SK-N-SH (cell line): Measurements from ENCODE around the gene LSM14A. TPM values are rescaled to one million over a fixed set of nuclear protein-coding genes. Genes with fewer than 3 reads are reported as not detected.

Experiments
- CTCF ChIA-PET: fragments of 300-600, 350-600 bp; formaldehyde crosslinking; extraction: SDS; loops from one replicate; lab custom pipeline; 2021; lab: Yijun Ruan, JAX
- POLR2A ChIA-PET: fragments of 350-600 bp; sonication (Branson Sonifier 250); formaldehyde crosslinking; extraction: SDS; loops from one replicate; lab custom pipeline; 2020; ENCODE audit warnings: antibody characterized with exemption, inconsistent platforms; lab: Yijun Ruan, JAX
- DNase-seq: peaks from one replicate; pipeline ENCODE4 v3.0.0; 2012
- H2AFZ ChIP-seq: fragments of 200-600 bp; sonication (generic); 2 replicates; pipeline ENCODE4 v1.8.1; 2016; ENCODE audit warnings: antibody characterized with exemption, mild to moderate bottlenecking, low read depth
- H3F3A ChIP-seq: fragments of 200-600 bp; sonication (generic); replicated peaks from 2 replicates; pipeline ENCODE3; 2016; ENCODE audit warnings: antibody characterized with exemption, mild to moderate bottlenecking; ENCODE audit not compliant: insufficient read depth
- H3K27ac ChIP-seq, 2 experiments: fragments of 200-500 bp in 1 of 2; fragments of 200-600 bp in 1 of 2; sonication (Bioruptor generic) in 1 of 2; sonication (generic), shearing (Covaris generic) in 1 of 2; 2 replicates each; pipeline versions ENCODE4 v1.5.1 to v1.6.1; 2014 to 2016; ENCODE audit warnings: low read depth in 2 of 2, inconsistent platforms in 1 of 2, low read length in 1 of 2, mild to moderate bottlenecking in 1 of 2, mixed read lengths in 1 of 2
- H3K27me3 ChIP-seq: fragments of 200-600 bp; sonication (generic), shearing (Covaris generic); 2 replicates; pipeline ENCODE4 v1.6.1; 2016; ENCODE audit warnings: mixed run types; ENCODE audit not compliant: insufficient read depth
- H3K36me3 ChIP-seq, 2 experiments: fragments of 200-500 bp in 1 of 2; fragments of 200-600 bp in 1 of 2; sonication (Bioruptor generic) in 1 of 2; sonication (generic) in 1 of 2; replicated peaks in 1 of 2; 2 replicates each; pipeline versions ENCODE3 to v1.5.1; 2014 to 2016; ENCODE audit warnings: low read length in 1 of 2, mild to moderate bottlenecking in 1 of 2; ENCODE audit not compliant: insufficient read depth in 2 of 2, control insufficient read depth in 1 of 2
- H3K4me1 ChIP-seq, 2 experiments: fragments of 200-500 bp in 1 of 2; fragments of 200-600 bp in 1 of 2; sonication (Bioruptor generic) in 1 of 2; sonication (generic), shearing (Covaris generic) in 1 of 2; 2 replicates each; pipeline versions ENCODE4 v1.5.1 to v1.6.1; 2014 to 2016; ENCODE audit warnings: low read depth in 1 of 2, low read length in 1 of 2, mixed run types in 1 of 2; ENCODE audit not compliant: insufficient read depth in 2 of 2, control insufficient read depth in 1 of 2
- H3K4me2 ChIP-seq: fragments of 200-600 bp; sonication (generic), shearing (Covaris generic); 2 replicates; pipeline ENCODE4 v1.6.1; 2017; ENCODE audit warnings: mixed run types
- H3K4me3 ChIP-seq, 2 experiments: fragments of 200-500 bp in 1 of 2; fragments of 200-600 bp in 1 of 2; sonication (Bioruptor generic) in 1 of 2; sonication (generic), shearing (Covaris generic) in 1 of 2; 2 replicates each; pipeline versions ENCODE4 v1.5.1 to v1.8.1; 2014 to 2016; ENCODE audit warnings: low read depth in 2 of 2, inconsistent platforms in 1 of 2, low read length in 1 of 2, mild to moderate bottlenecking in 1 of 2, mixed read lengths in 1 of 2, moderate library complexity in 1 of 2
- H3K79me2 ChIP-seq: fragments of 200-600 bp; sonication (generic); 2 replicates; pipeline ENCODE4 v1.8.1; 2017; ENCODE audit warnings: mild to moderate bottlenecking; ENCODE audit not compliant: insufficient read depth
- H3K9ac ChIP-seq: fragments of 200-600 bp; sonication (generic); 2 replicates; pipeline ENCODE4 v1.6.1; 2017; ENCODE audit warnings: mixed run types
- H3K9me2 ChIP-seq: fragments of 200-600 bp; sonication (generic); 2 replicates; pipeline ENCODE4 v1.6.1; 2017; ENCODE audit warnings: mixed run types
- H3K9me3 ChIP-seq: fragments of 200-600 bp; sonication (generic); 2 replicates; pipeline ENCODE4 v1.6.1; 2017; ENCODE audit warnings: mixed run types, mild to moderate bottlenecking, moderate library complexity
- H4K20me1 ChIP-seq: fragments of 200-600 bp; sonication (generic); 2 replicates; pipeline ENCODE4 v1.6.1; 2017; ENCODE audit warnings: mild to moderate bottlenecking, mixed run types; ENCODE audit not compliant: insufficient read depth
- EZH2phosphoT487 ChIP-seq: fragments of 200-600 bp; sonication (generic); IDR thresholded peaks from 2 replicates; pipeline ENCODE4 v1.6.1; 2017; ENCODE audit warnings: low read depth, mixed run types, mild to moderate bottlenecking, antibody characterized with exemption, moderate library complexity, borderline replicate concordance
- GATA2 ChIP-seq: sonication (generic); formaldehyde crosslinking; IDR thresholded peaks from 2 replicates; pipeline ENCODE4 v1.5.0; 2020; ENCODE audit warnings: mild to moderate bottlenecking, missing genetic modification reagents
- MEF2A ChIP-seq: IDR thresholded peaks from 2 replicates; pipeline ENCODE4 v1.4.0; 2012; ENCODE audit warnings: low read depth, borderline replicate concordance
- NFIC ChIP-seq: IDR thresholded peaks from 2 replicates; pipeline ENCODE4 v1.4.0; 2012; ENCODE audit warnings: borderline replicate concordance
- RAD21 ChIP-seq: IDR thresholded peaks from 2 replicates; pipeline ENCODE4 v1.6.1; 2012; ENCODE audit warnings: mild to moderate bottlenecking, low read length
- RXRA ChIP-seq: IDR thresholded peaks from 2 replicates; pipeline ENCODE4 v1.4.0; 2012; ENCODE audit warnings: low read depth, mild to moderate bottlenecking, borderline replicate concordance
- SIN3A ChIP-seq: IDR thresholded peaks from 2 replicates; pipeline ENCODE4 v1.6.1; 2012; ENCODE audit warnings: low read depth, mild to moderate bottlenecking, low read length, moderate library complexity, borderline replicate concordance
- TEAD4 ChIP-seq: IDR thresholded peaks from 2 replicates; pipeline ENCODE4 v1.4.0; 2012; ENCODE audit warnings: mild to moderate bottlenecking, borderline replicate concordance; ENCODE audit not compliant: insufficient read depth
- YY1 ChIP-seq: IDR thresholded peaks from 2 replicates; pipeline ENCODE4 v1.4.0; 2012; ENCODE audit warnings: low read depth, mild to moderate bottlenecking
- WGBS: methylation state at CpG from one replicate; pipeline ENCODE4 v1.1.6; 2017; ENCODE audit warnings: low lambda C conversion rate; 5-methylcytosine and 5-hydroxymethylcytosine counted together
- polyA plus RNA-seq, 3 experiments: library from polyadenylated mRNA; depleted of rRNA; stranded (reverse); fragments of >200 nt; gene quantifications; 2 replicates each; pipeline ENCODE4 v1.2.3, GENCODE V29; 2012
- TF ChIP-seq, protein P1 (sequence below): IDR thresholded peaks from 2 replicates; pipeline ENCODE4 v1.4.0; 2012; ENCODE audit warnings: low read depth, borderline replicate concordance
- TF ChIP-seq, protein P2 (sequence below): fragments of 200-600 bp; sonication (generic); IDR thresholded peaks from 2 replicates; pipeline ENCODE4 v1.6.1; 2017; ENCODE audit warnings: antibody characterized with exemption, mild to moderate bottlenecking, moderate library complexity
- TF ChIP-seq, protein P3 (sequence below): IDR thresholded peaks from 2 replicates; pipeline ENCODE4 v1.4.0; 2012; ENCODE audit warnings: low read depth, borderline replicate concordance
- TF ChIP-seq, protein P4 (sequence below): fragments of 150-350 bp; IDR thresholded peaks from 2 replicates; pipeline ENCODE4 v1.6.1; 2016; ENCODE audit warnings: mild to moderate bottlenecking, low read depth, low read length
- TF ChIP-seq, protein P5 (sequence below): IDR thresholded peaks from 2 replicates; pipeline ENCODE4; 2012

LSM14A gene
- polyA plus RNA-seq, 1 of the 3 experiments (the other 2 are of a cell fraction) = 87.7 TPM

DNA sequence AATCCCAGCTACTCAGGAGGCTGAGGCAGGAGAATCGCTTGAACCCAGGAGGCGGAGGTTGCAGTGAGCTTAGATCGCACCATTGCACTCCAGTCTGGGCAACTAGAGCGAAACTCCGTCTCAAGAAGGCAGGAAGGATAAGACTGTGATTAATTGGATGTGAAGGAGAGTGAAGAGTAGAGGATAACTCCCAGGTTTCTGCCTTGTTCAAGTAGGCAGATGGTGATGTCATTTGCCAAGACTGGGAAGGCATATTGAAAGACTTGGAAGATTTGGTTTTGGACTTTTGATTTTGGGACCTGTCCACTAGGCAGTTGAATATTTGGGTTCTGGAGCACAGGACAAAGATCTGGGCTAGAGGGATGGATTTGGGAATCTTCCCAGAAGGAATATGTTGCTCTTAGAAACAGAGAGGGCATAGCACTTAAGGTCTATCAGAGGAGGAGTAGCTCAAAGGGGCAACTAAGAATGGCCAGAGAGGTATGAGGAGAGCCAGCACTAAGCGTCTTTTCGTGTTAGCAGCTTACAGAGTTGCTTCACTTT lies 102.1 kb downstream of the LSM14A start:
- peaks cover 5 to 46% of the 10 kb centered on the region in 2 experiments; a peak in 3 of 4 replicates for H3K4me1 ChIP-seq
- H3K4me2 ChIP-seq = peak overlapping the region; percentile 69
- CTCF ChIA-PET = interaction anchor here (0.9 kb wide), 1 partner anchor 25 kb away, joined by 3 read pairs; no protein-coding TSS in a partner anchor
- H3F3A ChIP-seq = peaks cover 39% of the 10 kb centered on the region
- H3K79me2 ChIP-seq = peaks cover 79% of the 10 kb centered on the region
- peaks cover 0 to 7% of the 10 kb centered on the region in 2 experiments for H3K36me3 ChIP-seq
- H3K9me3 ChIP-seq = no peaks in the 10 kb centered on the region
- H2AFZ ChIP-seq = no peak overlapping the region
- H3K27ac ChIP-seq = peak overlapping the region; percentile 67 to 94; a peak in 3 of 4 replicates
- no peaks in the 10 kb centered on the region for H3K27me3 ChIP-seq
- no peak for DNase-seq
- H3K9ac ChIP-seq = peak overlapping the region; percentile 58
- TF ChIP-seq, protein P1, sequence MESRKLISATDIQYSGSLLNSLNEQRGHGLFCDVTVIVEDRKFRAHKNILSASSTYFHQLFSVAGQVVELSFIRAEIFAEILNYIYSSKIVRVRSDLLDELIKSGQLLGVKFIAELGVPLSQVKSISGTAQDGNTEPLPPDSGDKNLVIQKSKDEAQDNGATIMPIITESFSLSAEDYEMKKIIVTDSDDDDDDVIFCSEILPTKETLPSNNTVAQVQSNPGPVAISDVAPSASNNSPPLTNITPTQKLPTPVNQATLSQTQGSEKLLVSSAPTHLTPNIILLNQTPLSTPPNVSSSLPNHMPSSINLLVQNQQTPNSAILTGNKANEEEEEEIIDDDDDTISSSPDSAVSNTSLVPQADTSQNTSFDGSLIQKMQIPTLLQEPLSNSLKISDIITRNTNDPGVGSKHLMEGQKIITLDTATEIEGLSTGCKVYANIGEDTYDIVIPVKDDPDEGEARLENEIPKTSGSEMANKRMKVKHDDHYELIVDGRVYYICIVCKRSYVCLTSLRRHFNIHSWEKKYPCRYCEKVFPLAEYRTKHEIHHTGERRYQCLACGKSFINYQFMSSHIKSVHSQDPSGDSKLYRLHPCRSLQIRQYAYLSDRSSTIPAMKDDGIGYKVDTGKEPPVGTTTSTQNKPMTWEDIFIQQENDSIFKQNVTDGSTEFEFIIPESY = no peak
- no peak for TF ChIP-seq RAD21
- TF ChIP-seq MEF2A = no peak
- no peak for TF ChIP-seq EZH2phosphoT487
- TF ChIP-seq, protein P2, sequence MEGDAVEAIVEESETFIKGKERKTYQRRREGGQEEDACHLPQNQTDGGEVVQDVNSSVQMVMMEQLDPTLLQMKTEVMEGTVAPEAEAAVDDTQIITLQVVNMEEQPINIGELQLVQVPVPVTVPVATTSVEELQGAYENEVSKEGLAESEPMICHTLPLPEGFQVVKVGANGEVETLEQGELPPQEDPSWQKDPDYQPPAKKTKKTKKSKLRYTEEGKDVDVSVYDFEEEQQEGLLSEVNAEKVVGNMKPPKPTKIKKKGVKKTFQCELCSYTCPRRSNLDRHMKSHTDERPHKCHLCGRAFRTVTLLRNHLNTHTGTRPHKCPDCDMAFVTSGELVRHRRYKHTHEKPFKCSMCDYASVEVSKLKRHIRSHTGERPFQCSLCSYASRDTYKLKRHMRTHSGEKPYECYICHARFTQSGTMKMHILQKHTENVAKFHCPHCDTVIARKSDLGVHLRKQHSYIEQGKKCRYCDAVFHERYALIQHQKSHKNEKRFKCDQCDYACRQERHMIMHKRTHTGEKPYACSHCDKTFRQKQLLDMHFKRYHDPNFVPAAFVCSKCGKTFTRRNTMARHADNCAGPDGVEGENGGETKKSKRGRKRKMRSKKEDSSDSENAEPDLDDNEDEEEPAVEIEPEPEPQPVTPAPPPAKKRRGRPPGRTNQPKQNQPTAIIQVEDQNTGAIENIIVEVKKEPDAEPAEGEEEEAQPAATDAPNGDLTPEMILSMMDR = 0 out of 2 replicates have a peak, but pooled peaks have one; percentile 25
- TF ChIP-seq RXRA = no peak
- no peak for TF ChIP-seq GATA2 (CRISPR knock-in tag)
- no peak for TF ChIP-seq SIN3A
- no peak for TF ChIP-seq NFIC
- no peak for TF ChIP-seq YY1
- TF ChIP-seq, protein P3, sequence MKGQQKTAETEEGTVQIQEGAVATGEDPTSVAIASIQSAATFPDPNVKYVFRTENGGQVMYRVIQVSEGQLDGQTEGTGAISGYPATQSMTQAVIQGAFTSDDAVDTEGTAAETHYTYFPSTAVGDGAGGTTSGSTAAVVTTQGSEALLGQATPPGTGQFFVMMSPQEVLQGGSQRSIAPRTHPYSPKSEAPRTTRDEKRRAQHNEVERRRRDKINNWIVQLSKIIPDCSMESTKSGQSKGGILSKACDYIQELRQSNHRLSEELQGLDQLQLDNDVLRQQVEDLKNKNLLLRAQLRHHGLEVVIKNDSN = no peak
- TF ChIP-seq, protein P4, sequence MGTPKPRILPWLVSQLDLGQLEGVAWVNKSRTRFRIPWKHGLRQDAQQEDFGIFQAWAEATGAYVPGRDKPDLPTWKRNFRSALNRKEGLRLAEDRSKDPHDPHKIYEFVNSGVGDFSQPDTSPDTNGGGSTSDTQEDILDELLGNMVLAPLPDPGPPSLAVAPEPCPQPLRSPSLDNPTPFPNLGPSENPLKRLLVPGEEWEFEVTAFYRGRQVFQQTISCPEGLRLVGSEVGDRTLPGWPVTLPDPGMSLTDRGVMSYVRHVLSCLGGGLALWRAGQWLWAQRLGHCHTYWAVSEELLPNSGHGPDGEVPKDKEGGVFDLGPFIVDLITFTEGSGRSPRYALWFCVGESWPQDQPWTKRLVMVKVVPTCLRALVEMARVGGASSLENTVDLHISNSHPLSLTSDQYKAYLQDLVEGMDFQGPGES = no peak
- TF ChIP-seq, protein P5, sequence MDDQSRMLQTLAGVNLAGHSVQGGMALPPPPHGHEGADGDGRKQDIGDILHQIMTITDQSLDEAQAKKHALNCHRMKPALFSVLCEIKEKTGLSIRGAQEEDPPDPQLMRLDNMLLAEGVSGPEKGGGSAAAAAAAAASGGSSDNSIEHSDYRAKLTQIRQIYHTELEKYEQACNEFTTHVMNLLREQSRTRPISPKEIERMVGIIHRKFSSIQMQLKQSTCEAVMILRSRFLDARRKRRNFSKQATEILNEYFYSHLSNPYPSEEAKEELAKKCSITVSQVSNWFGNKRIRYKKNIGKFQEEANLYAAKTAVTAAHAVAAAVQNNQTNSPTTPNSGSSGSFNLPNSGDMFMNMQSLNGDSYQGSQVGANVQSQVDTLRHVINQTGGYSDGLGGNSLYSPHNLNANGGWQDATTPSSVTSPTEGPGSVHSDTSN = peak; percentile 46; the same call in 1 of the 2 replicates
- TF ChIP-seq TEAD4 = no peak
- TF ChIP-seq, all 33 proteins: peak for 2
- Histone ChIP-seq H3K9me2 (no peaks in the 10 kb centered on the region), H3K4me3 (peak overlapping the region in 1 of 2 experiments; percentile 28; a peak in 2 of 4 replicates), H4K20me1 (no peaks in the 10 kb centered on the region)
- WGBS = 76% methylated on average over 7 of the region's 7 CpGs
- POLR2A ChIA-PET = no interaction called here
